ENCODE measurements around the gene GAMT.

GAMT gene

GRCh38 chr19:1354970-1355567 is 46.3 kb downstream of the GAMT start:
- TF ChIP-seq FOXK2 (IDR thresholded peaks at IDR 0.05) = no peak
- TF ChIP-seq ARNT (IDR thresholded peaks at IDR 0.05) = no peak
- no peak for TF ChIP-seq HDGF (IDR thresholded peaks at IDR 0.05; ENCODE audit: borderline replicate concordance)
- no peak for TF ChIP-seq TARDBP (IDR thresholded peaks at IDR 0.05)
- no peak for TF ChIP-seq ELF4 (IDR thresholded peaks at IDR 0.05)
- TF ChIP-seq PKNOX1 (IDR thresholded peaks at IDR 0.05) = no peak
- no peak for TF ChIP-seq NFRKB (IDR thresholded peaks at IDR 0.05)
- TF ChIP-seq L3MBTL2 (conservative IDR thresholded peaks at IDR 0.05) = no peak
- TF ChIP-seq LEF1 (IDR thresholded peaks at IDR 0.05; ENCODE audit: borderline replicate concordance) = no peak
- TF ChIP-seq BHLHE40 (IDR thresholded peaks at IDR 0.05; ENCODE audit: borderline replicate concordance) = no peak
- CTCF ChIA-PET = interaction anchor here (0.9 kb wide), 1 partner anchor 17 kb away, joined by 3 read pairs; no protein-coding TSS in a partner anchor

GRCh38 chr19:1353144-1353543 is 48.2 kb downstream of the GAMT start:
- TF ChIP-seq NFRKB (IDR thresholded peaks at IDR 0.05) = no peak
- no peak for TF ChIP-seq L3MBTL2 (conservative IDR thresholded peaks at IDR 0.05)
- TF ChIP-seq PKNOX1 (IDR thresholded peaks at IDR 0.05) = no peak
- no peak for TF ChIP-seq HDGF (IDR thresholded peaks at IDR 0.05; ENCODE audit: borderline replicate concordance)
- no peak for TF ChIP-seq ZNF384 (IDR thresholded peaks at IDR 0.05)
- TF ChIP-seq FOXA1 (IDR thresholded peaks at IDR 0.05) = no peak
- no peak for TF ChIP-seq BHLHE40 (IDR thresholded peaks at IDR 0.05; ENCODE audit: borderline replicate concordance)
- no peak for TF ChIP-seq TARDBP (IDR thresholded peaks at IDR 0.05)
- no peak for TF ChIP-seq CTBP1 (IDR thresholded peaks at IDR 0.05; ENCODE audit: borderline replicate concordance)
- no peak for TF ChIP-seq FOXM1 (IDR thresholded peaks at IDR 0.05; ENCODE audit: borderline replicate concordance)
- no peak for TF ChIP-seq ARNT (IDR thresholded peaks at IDR 0.05)
- TF ChIP-seq LEF1 (IDR thresholded peaks at IDR 0.05; ENCODE audit: borderline replicate concordance) = no peak
- no peak for TF ChIP-seq FOXK2 (IDR thresholded peaks at IDR 0.05)
- TF ChIP-seq SUZ12 (IDR thresholded peaks at IDR 0.05) = no peak
- ChIA-PET CTCF (no interaction called here), POLR2A (no interaction called here)
- DNase-seq (ENCODE audit: extremely low spot score) = no peak

More at GRCh38 chr19:1354970-1355567, 46.3 kb downstream of the GAMT start:
- POLR2A ChIA-PET = interaction anchor here (0.9 to 1.7 kb wide), 13 partner anchors 9 to 87 kb away, joined by 3 to 12 read pairs (median 4); partner anchors contain the start of gene CIRBP
- no peak for DNase-seq (ENCODE audit: extremely low spot score)

GRCh38 chr19:1351381-1351851 is 49.9 kb downstream of the GAMT start:
- TF ChIP-seq SUZ12 (IDR thresholded peaks at IDR 0.05) (no peak), CTBP1 (IDR thresholded peaks at IDR 0.05; ENCODE audit: borderline replicate concordance) (no peak), NFRKB (IDR thresholded peaks at IDR 0.05) (no peak), TARDBP (IDR thresholded peaks at IDR 0.05) (no peak), BHLHE40 (IDR thresholded peaks at IDR 0.05; ENCODE audit: borderline replicate concordance) (no peak), PKNOX1 (IDR thresholded peaks at IDR 0.05) (no peak), SP1 (IDR thresholded peaks at IDR 0.05) (no peak)
- CTCF ChIA-PET = no interaction called here
- DNase-seq (ENCODE audit: extremely low spot score) = no peak
- POLR2A ChIA-PET = no interaction called here

GRCh38 chr19:1350867-1351266 is 50.5 kb downstream of the GAMT start:
- ChIA-PET POLR2A (no interaction called here), CTCF (no interaction called here)
- TF ChIP-seq SP1 (IDR thresholded peaks at IDR 0.05) = no peak
- TF ChIP-seq LEF1 (IDR thresholded peaks at IDR 0.05; ENCODE audit: borderline replicate concordance) = no peak
- TF ChIP-seq HDGF (IDR thresholded peaks at IDR 0.05; ENCODE audit: borderline replicate concordance) = no peak
- TF ChIP-seq FOXK2 (IDR thresholded peaks at IDR 0.05) = no peak
- TF ChIP-seq SUZ12 (IDR thresholded peaks at IDR 0.05) = no peak
- TF ChIP-seq NFRKB (IDR thresholded peaks at IDR 0.05) = no peak
- no peak for TF ChIP-seq FOXM1 (IDR thresholded peaks at IDR 0.05; ENCODE audit: borderline replicate concordance)
- TF ChIP-seq PKNOX1 (IDR thresholded peaks at IDR 0.05) = no peak
- TF ChIP-seq ELF4 (IDR thresholded peaks at IDR 0.05) = no peak
- no peak for TF ChIP-seq TARDBP (IDR thresholded peaks at IDR 0.05)
- TF ChIP-seq FOXA1 (IDR thresholded peaks at IDR 0.05) = no peak
- no peak for TF ChIP-seq ZNF384 (IDR thresholded peaks at IDR 0.05)
- no peak for TF ChIP-seq ARNT (IDR thresholded peaks at IDR 0.05)
- no peak for TF ChIP-seq L3MBTL2 (conservative IDR thresholded peaks at IDR 0.05)
- no peak for TF ChIP-seq CTBP1 (IDR thresholded peaks at IDR 0.05; ENCODE audit: borderline replicate concordance)
- no peak for TF ChIP-seq BHLHE40 (IDR thresholded peaks at IDR 0.05; ENCODE audit: borderline replicate concordance)
- no peak for DNase-seq (ENCODE audit: extremely low spot score)

GRCh38 chr19:1349211-1349610 is 52.1 kb downstream of the GAMT start:
- POLR2A ChIA-PET = interaction anchor here (1.0 to 1.3 kb wide), 2 partner anchors 16 to 34 kb away, joined by 3 read pairs; no protein-coding TSS in a partner anchor

More at GRCh38 chr19:1349211-1349610, 52.1 kb downstream of the GAMT start:
- DNase-seq (ENCODE audit: extremely low spot score) = no peak
- CTCF ChIA-PET = no interaction called here
- TF ChIP-seq FOXK2 (IDR thresholded peaks at IDR 0.05) (no peak), ZNF384 (IDR thresholded peaks at IDR 0.05) (no peak), SUZ12 (IDR thresholded peaks at IDR 0.05) (no peak), L3MBTL2 (conservative IDR thresholded peaks at IDR 0.05) (no peak), SP1 (IDR thresholded peaks at IDR 0.05) (no peak), FOXM1 (IDR thresholded peaks at IDR 0.05; ENCODE audit: borderline replicate concordance) (no peak), FOXA1 (IDR thresholded peaks at IDR 0.05) (no peak), ARNT (IDR thresholded peaks at IDR 0.05) (no peak), BHLHE40 (IDR thresholded peaks at IDR 0.05; ENCODE audit: borderline replicate concordance) (no peak), HDGF (IDR thresholded peaks at IDR 0.05; ENCODE audit: borderline replicate concordance) (no peak)
